PC-3 (cell line): Measurements from ENCODE around the gene BSN.

Experiments
- EZH2 ChIP-seq: fragments of 300-600 bp; sonication (generic); IDR thresholded peaks from one replicate; pipeline ENCODE4 v1.6.1; 2017; ENCODE audit warnings: antibody characterized with exemption, mild to moderate bottlenecking, low read length; ENCODE audit not compliant: unreplicated experiment
- EZH2phosphoT487 ChIP-seq: fragments of 300-600 bp; sonication (generic); IDR thresholded peaks from 2 replicates; pipeline ENCODE4 v1.6.1; 2018; ENCODE audit warnings: mild to moderate bottlenecking, antibody characterized with exemption, low read length, borderline replicate concordance
- TF ChIP-seq, protein P1 (sequence below): fragments of 300-600 bp; sonication (generic); conservative IDR thresholded peaks from 2 replicates; pipeline ENCODE4 v1.5.1; 2017; ENCODE audit warnings: antibody characterized with exemption, low read depth, mild to moderate bottlenecking, low read length

DNA sequence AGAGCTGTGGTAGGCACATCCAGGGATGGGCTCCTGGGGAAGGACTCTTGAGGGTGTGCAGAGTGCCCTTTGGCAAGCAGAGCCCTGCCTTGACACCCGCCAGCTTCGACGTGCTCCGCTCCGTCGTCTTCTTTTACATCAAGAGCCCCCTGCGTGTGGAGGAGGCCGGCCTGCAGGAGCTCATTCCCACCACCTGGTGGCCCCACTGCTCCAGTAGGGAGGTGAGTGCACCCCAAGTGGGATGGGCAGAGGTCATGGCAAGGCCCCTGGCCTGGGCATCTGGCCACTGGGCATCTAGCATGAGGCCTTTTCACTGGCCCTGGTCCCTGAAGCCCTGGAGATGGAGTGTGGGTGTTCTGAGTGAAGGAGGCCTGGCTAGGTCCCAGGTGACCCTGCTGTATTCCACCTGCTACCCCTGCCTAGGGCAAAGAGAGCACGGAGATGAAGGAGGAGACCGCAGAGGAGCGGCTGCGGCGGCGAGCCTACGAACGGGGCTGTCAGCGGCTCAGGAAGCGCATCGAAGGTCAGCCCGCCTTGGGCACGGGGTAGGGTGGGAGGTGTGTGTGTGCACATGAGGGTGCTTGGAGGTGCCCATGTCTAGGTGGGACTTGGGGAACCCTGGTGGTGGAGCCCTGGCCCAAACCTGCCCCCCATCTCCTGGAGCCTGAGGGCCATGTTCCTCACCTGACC is 147.3 kb downstream of the BSN start:
- TF ChIP-seq, protein P1, sequence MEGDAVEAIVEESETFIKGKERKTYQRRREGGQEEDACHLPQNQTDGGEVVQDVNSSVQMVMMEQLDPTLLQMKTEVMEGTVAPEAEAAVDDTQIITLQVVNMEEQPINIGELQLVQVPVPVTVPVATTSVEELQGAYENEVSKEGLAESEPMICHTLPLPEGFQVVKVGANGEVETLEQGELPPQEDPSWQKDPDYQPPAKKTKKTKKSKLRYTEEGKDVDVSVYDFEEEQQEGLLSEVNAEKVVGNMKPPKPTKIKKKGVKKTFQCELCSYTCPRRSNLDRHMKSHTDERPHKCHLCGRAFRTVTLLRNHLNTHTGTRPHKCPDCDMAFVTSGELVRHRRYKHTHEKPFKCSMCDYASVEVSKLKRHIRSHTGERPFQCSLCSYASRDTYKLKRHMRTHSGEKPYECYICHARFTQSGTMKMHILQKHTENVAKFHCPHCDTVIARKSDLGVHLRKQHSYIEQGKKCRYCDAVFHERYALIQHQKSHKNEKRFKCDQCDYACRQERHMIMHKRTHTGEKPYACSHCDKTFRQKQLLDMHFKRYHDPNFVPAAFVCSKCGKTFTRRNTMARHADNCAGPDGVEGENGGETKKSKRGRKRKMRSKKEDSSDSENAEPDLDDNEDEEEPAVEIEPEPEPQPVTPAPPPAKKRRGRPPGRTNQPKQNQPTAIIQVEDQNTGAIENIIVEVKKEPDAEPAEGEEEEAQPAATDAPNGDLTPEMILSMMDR, result peak; percentile 68
- no peak for TF ChIP-seq EZH2
- TF ChIP-seq EZH2phosphoT487, result no peak
